Measurements from ENCODE around the gene GRK6.

Gene GRK6

DNA sequence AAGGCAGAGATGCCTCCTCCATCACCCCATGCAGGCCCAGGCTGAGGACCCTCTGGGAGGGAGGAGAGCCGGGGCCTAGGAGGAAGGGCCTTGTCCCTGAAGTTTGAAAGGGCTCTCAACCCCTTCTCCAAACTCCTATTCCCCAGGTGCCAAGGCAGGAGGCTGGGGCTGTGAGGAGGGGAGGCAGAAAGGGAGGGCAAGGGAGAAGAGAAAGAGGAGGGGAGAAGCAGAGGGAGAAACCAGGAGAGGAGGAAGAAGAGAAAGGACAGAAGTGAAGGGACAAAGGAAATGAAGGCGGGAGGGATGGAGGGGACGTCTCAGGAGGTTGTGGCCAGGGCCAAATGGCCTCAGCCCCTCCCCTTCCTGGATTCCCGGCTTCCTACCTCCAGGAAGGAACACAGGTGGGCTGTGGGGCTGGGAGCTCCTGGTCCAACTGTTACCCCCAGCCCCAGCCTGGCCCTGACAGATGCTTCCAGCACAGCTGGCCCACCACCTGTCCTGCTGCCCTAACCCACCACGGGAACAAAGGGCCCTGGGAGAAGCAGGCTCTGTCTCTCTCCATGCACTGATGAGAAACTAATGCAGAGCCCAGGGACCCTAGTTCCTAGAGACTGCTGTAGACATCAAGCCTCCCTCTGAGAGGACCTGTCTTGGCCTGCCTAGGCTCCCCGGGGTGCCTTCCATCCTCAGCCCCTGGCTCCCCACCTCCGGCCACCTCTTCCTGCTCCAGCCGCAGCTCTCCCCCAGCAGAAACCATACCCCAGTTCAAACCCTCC, 43.5 kb downstream of the GRK6 start:
- Histone ChIP-seq H3K9me3 (ENCODE audit: control insufficient read depth, insufficient read depth, low read depth, low read length) (no peaks in the 10 kb centered on the region), H3K27ac (ENCODE audit: extremely low read depth, low read depth, low read length) (no peak overlapping the region), H3K4me3 (ENCODE audit: low read depth, low read length) (no peak overlapping the region), H3K36me3 (ENCODE audit: control insufficient read depth in 2 of 2, insufficient read depth in 1 of 2, low read length in 2 of 2) (peaks cover 14 to 62% of the 10 kb centered on the region in 2 experiments; a peak in 2 of 3 replicates), H3K4me1 (ENCODE audit: control insufficient read depth, insufficient read depth, low read length) (peaks cover 4% of the 10 kb centered on the region)
- TF ChIP-seq YY1 (tag by site-specific recombination; IDR thresholded peaks at IDR 0.05), result no peak
- TF ChIP-seq SP2 (tag by site-specific recombination; IDR thresholded peaks at IDR 0.05), result peak; percentile 20; the same call in 1 of the 2 replicates
- no peak for TF ChIP-seq GFI1B (tag by site-specific recombination; IDR thresholded peaks at IDR 0.05)
- TF ChIP-seq ZNF610 (tag by site-specific recombination; IDR thresholded peaks at IDR 0.05; ENCODE audit: borderline replicate concordance), result no peak
- no peak for TF ChIP-seq ZNF146 (tag by site-specific recombination; IDR thresholded peaks at IDR 0.05)
- TF ChIP-seq ZBTB20 (tag by site-specific recombination; IDR thresholded peaks at IDR 0.05), result peak; percentile 86
- no peak for TF ChIP-seq SETDB1 (IDR thresholded peaks at IDR 0.05; ENCODE audit: insufficient read length, low read length)
- peak; percentile 62 for TF ChIP-seq ZNF366 (tag by site-specific recombination; conservative IDR thresholded peaks at IDR 0.05)
- TF ChIP-seq ZIC2 (tag by site-specific recombination; IDR thresholded peaks at IDR 0.05), result peak; percentile 76
- TF ChIP-seq, protein P1, sequence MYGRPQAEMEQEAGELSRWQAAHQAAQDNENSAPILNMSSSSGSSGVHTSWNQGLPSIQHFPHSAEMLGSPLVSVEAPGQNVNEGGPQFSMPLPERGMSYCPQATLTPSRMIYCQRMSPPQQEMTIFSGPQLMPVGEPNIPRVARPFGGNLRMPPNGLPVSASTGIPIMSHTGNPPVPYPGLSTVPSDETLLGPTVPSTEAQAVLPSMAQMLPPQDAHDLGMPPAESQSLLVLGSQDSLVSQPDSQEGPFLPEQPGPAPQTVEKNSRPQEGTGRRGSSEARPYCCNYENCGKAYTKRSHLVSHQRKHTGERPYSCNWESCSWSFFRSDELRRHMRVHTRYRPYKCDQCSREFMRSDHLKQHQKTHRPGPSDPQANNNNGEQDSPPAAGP (tag by site-specific recombination; IDR thresholded peaks at IDR 0.05), result no peak
- no peak for TF ChIP-seq TCF7L2 (IDR thresholded peaks at IDR 0.05; ENCODE audit: borderline replicate concordance, low read depth, low read length)
- no peak for TF ChIP-seq ZNF777 (tag by site-specific recombination; IDR thresholded peaks at IDR 0.05; ENCODE audit: borderline replicate concordance)
- peak; percentile 93 for TF ChIP-seq PRDM1 (tag by site-specific recombination; IDR thresholded peaks at IDR 0.05)
- TF ChIP-seq SP3 (tag by site-specific recombination; IDR thresholded peaks at IDR 0.05), result no peak
- ChIA-PET CTCF (interaction anchor here (0.7 to 3.1 kb wide), 6 partner anchors 13 to 162 kb away, joined by 3 to 12 read pairs (median 3); no protein-coding TSS in a partner anchor), POLR2A (interaction anchor here (1.0 to 7.3 kb wide), 5 partner anchors 9 to 27 kb away, joined by 3 to 102 read pairs (median 15); partner anchors contain the start of gene PDLIM7)

DNA sequence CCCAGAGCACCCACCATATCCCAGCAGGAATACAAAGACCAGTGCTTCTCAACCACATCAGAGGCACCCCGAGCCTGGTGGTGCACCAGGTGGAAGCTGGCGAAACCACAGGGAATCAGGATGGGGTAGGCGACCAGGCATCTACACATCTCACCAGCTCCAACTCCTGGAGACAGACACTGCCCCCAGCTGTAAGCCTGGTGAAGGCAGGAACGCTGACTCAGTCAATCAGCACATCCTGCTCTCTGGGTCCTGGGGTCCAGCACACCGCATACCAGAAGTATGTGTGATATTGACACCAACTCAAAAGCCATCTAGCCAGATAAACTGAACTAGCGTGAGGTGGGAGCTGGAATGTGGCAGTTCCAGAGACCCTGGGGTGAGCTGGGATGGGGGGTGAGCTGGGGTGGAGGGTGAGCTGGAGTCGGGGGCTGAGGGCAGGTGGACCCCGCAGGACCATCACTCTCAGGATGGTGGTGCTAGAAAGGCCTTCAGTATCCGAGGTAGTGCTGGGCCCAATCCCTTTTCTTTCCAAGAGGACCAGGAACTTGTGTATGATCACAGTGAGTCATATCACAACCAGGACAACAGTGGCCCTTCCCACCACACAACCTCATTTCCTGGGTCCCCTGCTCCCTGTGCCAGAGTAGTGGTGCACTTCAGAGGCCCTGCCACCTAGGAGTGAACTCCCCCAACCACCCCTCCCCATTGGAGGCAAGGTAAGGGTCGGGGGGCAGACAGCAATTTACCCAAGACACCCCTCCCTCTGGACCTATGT, 44.5 kb downstream of the GRK6 start:
- Histone ChIP-seq H3K4me1 (ENCODE audit: control insufficient read depth, insufficient read depth, low read length) (peaks cover 4% of the 10 kb centered on the region), H3K27ac (ENCODE audit: extremely low read depth, low read depth, low read length) (no peak overlapping the region), H3K36me3 (ENCODE audit: control insufficient read depth in 2 of 2, insufficient read depth in 1 of 2, low read length in 2 of 2) (peaks cover 5 to 53% of the 10 kb centered on the region in 2 experiments; a peak in 2 of 3 replicates), H3K4me3 (ENCODE audit: low read depth, low read length) (no peak overlapping the region), H3K9me3 (ENCODE audit: control insufficient read depth, insufficient read depth, low read depth, low read length) (no peaks in the 10 kb centered on the region)
- ChIA-PET POLR2A (interaction anchor here (0.7 to 7.3 kb wide), 6 partner anchors 8 to 100 kb away, joined by 3 to 102 read pairs (median 6); partner anchors contain the start of gene PDLIM7), CTCF (interaction anchor here (0.7 to 3.1 kb wide), 4 partner anchors 14 to 25 kb away, joined by 7 to 14 read pairs (median 10); no protein-coding TSS in a partner anchor)
- TF ChIP-seq ZNF600 (tag by site-specific recombination; IDR thresholded peaks at IDR 0.05) (0 out of 2 replicates have a peak, but pooled peaks have one; percentile 14), SETDB1 (IDR thresholded peaks at IDR 0.05; ENCODE audit: insufficient read length, low read length) (no peak)

DNA sequence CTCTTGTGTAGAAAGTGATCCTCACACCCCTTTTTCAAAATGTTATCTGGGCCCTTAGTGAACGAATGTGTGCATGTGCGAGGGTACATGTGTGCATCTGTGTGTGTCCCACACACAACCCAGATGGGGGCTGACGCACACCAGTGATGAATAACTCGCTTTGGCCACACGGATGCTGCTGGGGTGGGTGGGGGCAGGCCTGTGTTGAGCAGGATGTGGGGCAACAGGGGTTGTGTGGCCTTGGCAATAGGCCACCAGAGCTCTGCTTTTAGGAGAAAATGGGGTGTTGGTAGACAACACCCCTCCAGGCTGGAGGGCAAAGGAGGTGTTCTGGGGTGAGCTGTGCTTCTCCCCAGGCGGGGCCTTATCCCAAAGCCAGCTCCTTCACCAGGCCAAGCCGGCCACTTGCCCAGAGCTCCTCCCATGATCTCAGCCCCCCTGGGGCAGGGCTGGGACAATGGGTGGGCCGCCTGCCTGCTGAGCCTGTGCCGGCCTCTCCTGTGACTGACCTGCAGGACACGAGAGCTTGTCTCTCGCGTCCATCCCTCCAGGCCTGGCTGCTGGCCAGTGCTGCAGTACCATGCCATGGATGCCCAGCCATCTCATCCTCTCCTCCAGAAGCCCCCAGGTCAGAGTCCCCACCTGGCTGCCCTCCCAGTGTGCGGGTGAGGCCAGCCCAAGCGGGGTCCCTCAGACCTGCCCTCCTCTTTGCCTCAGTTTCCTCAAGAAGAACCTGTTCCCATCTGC, 45.3 kb downstream of the GRK6 start:
- POLR2A ChIA-PET, result interaction anchor here (0.7 to 7.3 kb wide), 11 partner anchors 9 to 101 kb away, joined by 3 to 102 read pairs (median 4); partner anchors contain the start of genes DDX41, DOK3 and PDLIM7
- no peaks in the 10 kb centered on the region for H3K9me3 ChIP-seq (ENCODE audit: control insufficient read depth, insufficient read depth, low read depth, low read length)
- H3K4me1 ChIP-seq (ENCODE audit: control insufficient read depth, insufficient read depth, low read length), result peaks cover 4% of the 10 kb centered on the region
- H3K36me3 ChIP-seq (ENCODE audit: control insufficient read depth in 2 of 2, insufficient read depth in 1 of 2, low read length in 2 of 2), result peaks cover 3 to 44% of the 10 kb centered on the region in 2 experiments; a peak in 2 of 3 replicates
- TF ChIP-seq ZNF18 (tag by site-specific recombination; IDR thresholded peaks at IDR 0.05), result no peak
- peak; percentile 87 for TF ChIP-seq ZIC2 (tag by site-specific recombination; IDR thresholded peaks at IDR 0.05)
- H3K27ac ChIP-seq (ENCODE audit: extremely low read depth, low read depth, low read length), result peak overlapping the region; percentile 82; the same call in 1 of the 2 replicates
- H3K4me3 ChIP-seq (ENCODE audit: low read depth, low read length), result peak overlapping the region; percentile 85
- CTCF ChIA-PET, result interaction anchor here (0.8 to 3.1 kb wide), 6 partner anchors 15 to 162 kb away, joined by 3 to 14 read pairs (median 6); no protein-coding TSS in a partner anchor
